Cerebellar nuclear complex (tissue), 1 donor: ENCODE measurements around the gene LAMA3.
"Not testable (repeated sequence)": the region's sequence is repeated elsewhere in the genome, so short reads cannot be mapped to it uniquely, and the experiment has no call there.

Experiments used
- DNase-seq, 2 experiments: peaks; one replicate each; lab custom pipeline; 2025; lab: John Stamatoyannopoulos, UW

Gene LAMA3

DNA sequence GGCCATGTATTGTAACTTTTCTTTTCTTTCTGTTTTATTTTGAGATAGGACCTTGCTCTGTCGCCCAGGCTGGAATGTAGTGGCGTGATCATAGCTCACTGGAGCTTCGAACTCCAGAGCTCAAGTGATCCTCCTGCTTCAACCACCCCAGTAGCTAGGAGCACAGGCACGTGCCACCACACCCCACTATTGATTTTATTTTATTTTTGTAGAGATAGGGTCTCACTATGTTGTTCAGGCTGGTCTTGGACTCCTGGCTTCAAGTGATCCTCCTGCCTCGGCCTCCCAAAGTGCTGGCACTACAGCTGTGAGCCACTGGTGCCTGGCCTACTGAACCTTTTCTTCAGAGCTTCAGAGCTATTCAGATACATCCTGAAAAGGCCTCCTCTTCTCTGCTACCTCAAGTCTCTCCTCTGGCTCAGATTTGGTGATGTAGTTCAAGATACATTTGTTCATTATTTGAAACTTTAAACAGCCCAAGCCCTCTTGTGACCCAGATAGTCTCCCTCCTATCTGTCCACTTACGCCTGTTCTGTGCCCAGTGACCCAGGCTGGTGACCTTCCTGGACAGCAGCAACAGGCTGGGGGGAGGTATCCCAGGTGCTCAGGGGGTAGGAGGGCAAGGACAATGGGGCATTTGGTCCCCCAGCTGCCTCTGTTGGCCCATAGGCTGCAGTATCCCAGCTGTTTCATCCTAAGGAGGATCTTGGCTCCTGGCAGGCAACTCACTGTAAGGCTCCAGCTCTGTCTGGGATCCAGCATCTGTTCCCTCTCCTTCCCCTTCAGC, 38.6 kb downstream of the LAMA3 start:
- DNase-seq: no peak

DNA sequence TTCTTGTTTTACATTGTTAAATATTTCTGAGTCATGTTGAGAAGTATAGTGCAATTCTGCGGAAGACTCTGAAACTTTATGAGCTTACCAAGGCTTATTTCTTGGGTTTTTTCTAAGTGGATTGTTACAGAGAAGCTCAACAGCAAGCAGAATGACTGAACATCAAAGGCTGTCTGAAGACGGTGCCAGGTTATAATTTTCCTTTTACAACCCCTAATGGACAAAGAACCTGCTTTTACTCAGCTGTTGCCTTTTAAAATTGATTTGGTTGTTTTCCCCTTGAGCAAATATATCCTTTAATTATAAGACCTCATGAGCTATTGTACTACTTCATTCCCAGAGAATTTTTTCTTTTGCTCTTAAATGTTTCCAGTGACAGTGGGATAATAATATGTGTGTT, 41.6 kb downstream of the LAMA3 start:
- DNase-seq: no peak

DNA sequence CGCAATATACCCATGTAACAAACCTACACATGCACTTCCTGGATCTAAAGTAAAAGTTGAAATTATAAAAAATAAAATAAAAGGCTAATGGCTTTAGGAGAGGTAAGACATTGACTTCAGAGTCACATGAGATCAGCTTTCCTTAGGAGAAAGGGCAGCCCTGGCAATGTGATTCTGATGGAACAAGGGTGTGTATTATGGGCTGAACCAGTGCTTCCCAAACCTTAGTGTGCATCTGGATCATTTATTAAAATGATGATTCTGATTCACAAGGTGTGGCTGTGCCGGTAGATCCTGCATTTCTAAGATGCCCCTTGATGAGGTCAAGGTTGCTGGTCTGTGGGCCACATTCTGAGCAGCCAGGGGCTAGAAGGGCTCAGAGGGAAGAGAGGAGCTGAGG, 42.6 kb downstream of the LAMA3 start:
- no peak for DNase-seq

DNA sequence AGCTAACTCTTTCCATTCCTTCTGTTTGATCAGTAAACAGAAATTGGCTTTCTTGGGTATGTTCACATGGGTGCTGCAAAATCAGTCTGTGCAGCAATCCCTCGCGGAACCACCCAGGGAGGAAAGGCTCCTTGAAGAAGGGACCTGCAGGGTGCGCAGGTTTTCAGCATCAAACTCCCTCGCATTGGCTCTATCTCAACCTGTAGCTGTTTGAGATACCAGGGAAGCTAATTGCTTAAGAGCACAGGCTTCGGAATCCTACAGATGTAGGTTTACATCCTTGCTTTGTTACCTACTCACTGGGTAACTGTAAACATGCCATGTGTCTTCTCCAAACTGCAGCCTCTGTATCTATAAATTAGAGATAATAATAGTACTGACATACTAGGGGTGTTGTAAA, 43.2 kb downstream of the LAMA3 start:
- DNase-seq: no peak

DNA sequence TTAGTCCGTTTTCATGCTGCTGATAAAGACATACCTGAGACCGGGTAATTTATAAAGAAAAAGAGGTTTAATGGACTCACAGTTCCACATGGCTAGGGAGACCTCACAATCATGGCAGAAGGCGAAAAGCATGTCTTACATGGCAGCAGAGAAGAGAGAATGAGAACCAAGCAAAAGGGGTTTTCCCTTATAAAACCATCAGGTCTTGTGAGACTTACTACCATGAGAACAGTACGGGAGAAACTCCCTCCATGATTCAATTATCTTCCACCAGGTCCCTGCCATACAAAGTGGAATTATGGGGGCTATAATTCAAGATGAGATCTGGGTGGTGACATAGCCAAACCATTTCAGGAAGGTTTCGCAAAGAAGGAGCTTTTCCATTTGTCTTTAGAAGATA, 44.0 kb downstream of the LAMA3 start:
- not testable (repeated sequence) for DNase-seq

DNA sequence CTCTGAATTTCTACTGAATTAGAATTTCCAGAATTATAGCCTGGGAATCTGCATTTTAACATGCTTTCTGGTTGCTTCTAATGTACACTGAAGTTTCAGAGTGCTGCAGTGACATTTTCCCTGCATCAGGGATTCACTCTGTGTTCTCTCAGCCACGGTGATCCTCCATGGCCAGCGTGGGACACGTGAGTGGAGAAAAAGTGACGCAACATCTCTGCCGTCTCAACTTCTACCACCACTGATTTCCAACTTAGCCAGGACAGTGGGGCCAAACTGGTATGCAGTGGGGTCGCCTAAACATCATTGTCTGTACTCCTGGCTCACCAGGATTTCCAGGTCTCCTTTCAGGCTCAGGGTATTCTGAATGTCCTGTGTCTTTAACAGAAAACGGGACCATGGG, 44.6 kb downstream of the LAMA3 start:
- DNase-seq: no peak

DNA sequence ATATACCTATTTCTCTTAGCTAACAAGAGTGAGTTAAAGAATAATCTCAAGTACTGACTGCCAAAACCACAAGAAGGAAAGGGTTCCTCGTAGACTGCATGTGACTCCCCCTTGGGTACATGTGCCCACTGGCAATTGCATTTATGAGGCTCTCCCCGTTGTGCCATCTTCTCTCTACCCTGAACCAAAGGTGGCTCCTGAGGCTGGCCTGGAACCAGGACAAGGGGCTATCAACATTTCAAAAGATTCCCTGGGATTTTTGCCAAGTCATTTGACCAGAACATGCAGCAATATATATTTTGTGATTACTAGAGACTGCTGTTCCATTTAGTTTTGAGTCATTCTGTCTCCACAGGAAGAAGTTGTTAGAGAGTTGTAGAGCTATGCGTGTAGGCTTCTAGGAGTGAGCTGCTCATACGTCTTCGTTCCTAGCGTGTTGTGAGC, 45.8 kb downstream of the LAMA3 start:
- DNase-seq: no peak

DNA sequence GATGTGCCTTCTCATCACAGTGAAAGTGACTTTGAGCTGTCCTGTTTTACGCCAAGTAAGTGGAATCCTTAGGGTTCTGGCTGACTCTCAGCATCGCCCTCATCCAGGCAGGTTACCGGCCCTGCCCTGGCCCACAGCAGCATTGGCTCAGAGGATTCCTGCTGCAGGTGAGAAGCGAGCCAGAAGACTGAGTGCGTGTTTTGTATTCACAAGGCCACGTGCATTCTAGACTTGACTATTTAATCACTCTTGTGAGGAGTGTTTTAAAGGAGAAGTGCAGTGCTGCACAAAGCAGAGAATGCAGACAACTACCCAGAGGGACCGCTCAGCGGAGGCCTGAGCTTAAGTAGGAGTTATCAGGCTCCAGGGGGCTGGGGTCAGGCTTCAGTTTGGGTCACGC, 48.3 kb downstream of the LAMA3 start:
- DNase-seq: no peak

DNA sequence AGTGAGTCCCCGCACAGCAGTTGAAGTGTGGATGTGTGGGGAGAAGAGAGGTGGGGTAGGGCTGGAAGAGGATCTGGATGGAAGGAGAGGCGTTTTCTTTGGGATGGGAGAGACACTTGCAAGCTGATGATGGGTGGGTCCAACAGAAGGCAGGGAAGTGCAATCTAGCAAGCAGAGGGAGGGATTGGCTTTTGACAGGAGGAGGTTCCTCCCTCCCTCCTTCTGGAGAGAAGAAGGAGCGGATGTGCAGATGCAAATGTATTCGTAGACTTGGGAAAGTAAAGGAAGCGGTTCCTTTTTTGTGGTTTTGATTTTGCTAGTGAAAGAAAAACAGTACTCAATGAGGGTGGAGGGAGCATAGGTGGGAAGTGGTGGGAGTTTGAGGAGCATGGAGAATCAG, 48.9 kb downstream of the LAMA3 start:
- no peak for DNase-seq

DNA sequence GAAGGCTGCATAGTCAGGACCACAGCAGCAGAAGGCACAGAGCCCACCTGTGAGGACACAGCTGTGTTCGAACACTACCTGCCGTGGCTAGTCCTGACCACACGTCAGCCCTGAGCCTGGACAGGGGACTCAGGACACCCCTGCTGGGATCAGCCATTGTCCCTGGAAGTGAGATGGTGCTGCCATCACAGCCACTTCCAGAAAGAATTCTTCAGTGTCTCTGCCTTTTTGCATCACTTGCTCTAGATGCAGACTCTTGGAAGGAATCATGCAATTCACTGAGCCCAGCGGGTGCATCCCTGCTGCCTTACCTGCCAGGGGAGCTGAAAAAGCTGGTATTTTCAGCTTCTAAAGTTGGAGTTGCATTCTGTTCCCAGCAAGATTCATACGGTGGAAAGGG, 49.3 kb downstream of the LAMA3 start:
- DNase-seq: no peak

DNA sequence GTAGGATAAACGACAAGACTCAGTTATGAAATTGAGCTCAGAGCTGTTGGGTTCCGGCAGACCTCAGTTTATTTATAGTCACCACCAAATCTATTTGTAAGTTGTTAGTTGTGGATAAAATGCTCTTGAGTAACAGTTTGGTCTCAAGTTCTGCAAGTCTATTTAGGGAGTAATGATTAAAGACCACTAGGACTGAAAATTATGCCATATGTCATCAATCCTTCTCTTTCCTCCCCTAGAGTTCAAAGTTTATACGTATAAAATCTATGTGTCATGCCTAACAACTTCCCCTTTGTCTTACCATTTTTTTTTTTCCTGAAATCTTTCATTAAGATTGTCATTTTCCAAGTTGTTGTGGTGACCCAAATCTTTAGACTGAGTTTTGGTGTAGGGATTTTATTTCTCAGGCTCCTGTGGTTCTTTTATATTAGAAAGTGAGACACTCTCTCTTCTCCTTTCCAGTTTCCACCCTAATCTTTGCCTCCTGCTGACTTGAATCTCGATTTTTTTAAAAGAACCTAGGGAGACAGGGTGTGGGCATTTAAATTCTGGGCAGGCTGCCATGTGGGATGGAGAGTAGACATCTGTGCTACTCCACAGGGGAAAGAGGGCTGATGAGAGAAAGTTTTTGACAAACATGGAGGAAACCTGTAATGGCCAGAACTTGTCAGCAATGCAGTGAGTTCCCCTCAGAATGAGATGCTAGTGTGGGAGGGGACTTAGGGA, 51.0 kb downstream of the LAMA3 start:
- DNase-seq: no peak

DNA sequence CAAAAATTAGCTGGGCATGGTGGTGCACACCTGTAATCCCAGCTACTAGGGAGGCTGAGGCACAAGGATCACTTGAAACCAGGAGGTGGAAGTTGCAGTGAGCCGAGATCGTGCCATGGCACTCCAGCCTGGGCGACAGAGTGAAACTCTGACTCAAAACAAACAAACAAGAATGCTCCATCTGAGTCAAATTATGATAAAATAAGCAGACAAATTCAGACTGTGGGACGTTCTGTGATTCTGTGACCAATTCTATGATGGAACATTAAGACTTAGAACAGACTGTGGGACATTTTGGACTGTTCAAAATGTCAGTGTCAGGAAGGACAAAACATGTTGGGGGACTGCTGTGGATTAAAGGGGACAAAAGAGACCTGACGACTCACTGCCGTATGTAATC, 52.7 kb downstream of the LAMA3 start:
- not testable (repeated sequence) for DNase-seq

DNA sequence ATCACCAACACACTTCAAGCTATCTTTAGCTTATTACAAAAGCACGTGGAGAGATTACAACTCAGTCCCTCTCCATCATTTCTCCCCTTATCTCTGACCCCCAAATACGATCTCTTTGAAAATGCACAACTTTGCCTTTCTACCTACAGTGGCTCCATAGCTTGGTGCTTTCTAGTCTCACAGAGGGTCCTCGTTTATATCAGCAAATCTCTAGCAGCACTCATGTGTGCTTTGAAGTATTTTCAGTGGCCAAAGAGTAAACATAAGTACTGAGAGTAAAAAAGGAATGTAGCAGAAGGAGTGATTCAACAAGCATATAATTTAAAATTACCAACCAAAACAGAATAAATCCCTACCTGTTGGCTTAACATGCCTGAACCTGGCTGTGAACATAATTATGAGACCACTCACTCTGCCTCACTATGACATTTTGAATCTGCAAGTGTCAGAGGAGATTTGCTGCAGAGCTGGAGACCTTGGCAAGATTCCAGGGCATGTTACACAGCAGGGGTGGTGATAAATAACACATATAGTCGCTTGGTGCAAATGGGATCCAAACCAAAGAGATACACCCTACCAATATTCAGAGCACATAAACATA, 54.6 kb downstream of the LAMA3 start:
- no peak for DNase-seq

DNA sequence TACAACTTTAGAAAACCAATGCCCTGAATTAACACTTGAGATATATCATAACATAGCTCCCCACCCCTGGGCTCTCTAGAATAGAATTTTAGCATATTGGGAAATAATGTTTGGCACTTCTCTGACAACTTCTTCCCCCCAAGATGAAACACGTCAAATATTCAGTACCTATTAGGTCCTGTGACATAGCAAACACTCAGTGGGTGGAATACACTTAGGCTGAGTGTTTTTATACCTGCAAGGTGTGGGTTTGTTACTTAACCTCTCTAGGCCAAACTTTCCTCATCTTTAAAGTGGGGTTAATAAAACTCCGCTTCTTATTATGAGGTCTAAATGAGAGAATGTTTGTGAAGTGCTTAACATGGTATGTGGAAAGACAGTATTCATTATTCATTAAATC, 56.1 kb downstream of the LAMA3 start:
- DNase-seq: no peak

DNA sequence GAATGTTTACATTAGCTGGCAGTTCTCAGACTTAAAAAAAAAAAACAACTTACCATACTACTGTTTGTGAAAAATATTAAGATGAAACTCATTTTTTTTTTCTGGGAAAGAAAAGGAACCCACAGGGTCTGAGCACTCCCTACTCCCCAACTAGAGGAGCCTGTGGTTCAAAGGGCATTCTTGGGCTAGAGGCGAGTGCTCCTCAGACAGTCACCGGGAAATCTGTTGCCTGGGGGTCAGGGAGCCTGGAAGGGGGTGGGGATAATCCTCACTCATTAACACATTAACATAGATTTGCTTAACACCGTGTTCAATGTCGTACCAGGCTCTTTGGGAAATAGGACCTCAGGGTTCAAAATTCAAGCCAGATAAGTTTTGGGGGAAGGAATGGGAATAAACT, 57.6 kb downstream of the LAMA3 start:
- no peak for DNase-seq

DNA sequence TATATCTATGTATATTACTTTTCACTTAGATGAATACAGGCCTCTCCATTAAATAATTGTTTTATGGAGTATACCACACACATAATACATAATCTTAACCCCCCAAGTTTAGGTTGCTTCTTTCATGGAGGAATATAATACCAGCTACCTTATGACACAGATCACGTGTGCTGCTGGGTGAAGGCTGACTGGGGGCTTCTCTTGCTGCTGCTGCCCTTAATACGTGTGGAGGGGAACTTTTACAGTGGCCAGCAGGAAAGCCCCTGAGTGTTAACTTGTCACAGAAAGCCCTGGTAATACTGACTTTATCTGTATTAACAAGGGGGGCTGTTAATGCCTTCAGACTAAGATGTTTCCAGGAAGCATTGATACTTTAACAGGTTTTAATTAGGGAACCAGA, 63.1 kb downstream of the LAMA3 start:
- no peak for DNase-seq

DNA sequence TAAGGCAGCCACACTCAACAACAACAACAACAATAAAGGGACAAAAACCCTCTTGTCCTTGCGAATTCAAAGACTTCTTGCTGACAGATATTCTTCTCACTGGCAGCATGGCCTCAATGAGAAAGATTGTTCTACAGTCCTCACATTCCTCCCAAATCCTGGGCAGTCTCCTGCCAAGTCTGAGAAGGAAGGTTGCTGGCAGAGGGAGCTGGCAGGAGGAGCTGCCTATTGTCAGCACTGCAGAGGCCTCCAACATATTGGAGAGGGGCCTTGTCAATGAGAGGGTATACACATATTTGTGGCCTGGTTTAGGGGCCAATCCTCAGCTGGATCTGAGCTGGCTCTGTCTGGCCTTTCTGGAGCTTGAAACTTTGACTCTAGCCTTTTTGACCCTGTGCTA, 63.5 kb downstream of the LAMA3 start:
- no peak for DNase-seq

DNA sequence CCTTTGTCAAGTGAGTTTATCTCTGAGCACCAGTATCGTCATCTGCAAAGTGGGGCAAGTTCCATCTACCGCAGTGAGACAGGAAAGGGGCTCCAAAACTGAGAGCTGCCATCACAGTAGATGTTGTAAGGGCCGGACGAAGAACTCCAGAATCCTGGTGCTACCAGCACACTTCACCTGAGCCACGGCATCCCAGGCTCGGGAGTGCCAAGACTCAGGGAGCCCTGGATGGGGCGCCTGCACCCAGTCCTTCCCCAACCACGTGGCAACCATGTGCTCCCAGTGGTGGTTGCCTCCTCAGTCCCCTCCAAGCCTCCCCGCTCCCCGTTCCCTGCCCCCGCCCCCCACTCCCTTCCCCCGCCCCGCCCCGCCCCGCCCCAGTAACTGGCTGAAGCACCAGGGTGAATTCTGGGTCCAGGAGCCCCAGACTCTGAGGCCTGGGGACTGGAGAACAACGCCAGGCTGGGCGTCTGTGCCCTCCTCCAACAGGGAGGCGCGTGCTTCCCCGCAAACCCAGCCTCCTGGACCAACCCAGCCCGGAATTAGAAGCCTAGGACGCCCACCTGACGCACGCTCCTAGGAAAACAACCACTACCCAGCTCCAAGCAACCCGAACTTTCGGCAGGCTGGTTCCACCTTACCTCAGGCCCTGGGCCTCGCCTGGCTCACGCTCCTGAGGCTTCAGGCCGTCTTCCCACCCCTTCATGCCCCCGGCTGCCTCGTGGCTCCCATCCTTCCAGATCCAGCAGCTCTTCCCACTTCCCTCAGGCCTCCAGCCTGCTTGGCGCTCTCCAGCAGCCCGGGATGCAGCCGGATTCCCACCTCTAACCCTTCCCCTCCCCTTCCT, 67.6 kb downstream of the LAMA3 start:
- no peak for DNase-seq

DNA sequence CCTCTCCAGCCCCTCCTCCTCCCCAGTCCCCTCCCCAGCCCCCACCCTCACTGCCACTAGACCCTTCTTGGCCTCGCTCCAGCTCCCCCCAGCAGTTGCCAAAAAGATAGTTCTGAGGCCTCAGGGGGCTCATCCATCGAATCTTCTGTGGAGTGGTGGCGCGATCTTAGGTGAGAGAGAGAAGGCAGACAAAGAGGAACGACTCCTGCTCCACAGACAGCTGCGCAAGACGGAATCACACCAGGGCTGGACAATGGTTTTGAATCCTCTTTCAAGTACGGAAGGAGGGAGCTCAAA, 68.1 kb downstream of the LAMA3 start:
- no peak for DNase-seq

DNA sequence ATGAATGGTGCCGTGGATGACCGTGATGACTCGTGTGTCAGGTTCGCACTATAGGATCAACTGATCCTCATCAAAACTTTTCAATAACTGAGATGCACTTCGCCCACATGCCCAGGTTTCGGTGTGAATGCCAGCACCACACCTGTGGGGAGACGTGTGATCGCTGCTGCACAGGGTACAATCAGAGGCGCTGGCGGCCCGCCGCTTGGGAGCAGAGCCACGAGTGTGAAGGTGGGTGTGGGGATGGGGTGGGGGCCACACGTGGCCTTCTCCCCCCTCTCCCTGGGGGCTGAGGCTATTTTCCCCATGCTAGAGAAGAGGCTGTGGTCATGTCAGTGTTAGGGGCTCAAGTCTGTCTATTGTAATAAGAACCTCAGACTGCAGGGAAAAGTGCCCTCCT, 69.0 kb downstream of the LAMA3 start:
- DNase-seq: no peak

DNA sequence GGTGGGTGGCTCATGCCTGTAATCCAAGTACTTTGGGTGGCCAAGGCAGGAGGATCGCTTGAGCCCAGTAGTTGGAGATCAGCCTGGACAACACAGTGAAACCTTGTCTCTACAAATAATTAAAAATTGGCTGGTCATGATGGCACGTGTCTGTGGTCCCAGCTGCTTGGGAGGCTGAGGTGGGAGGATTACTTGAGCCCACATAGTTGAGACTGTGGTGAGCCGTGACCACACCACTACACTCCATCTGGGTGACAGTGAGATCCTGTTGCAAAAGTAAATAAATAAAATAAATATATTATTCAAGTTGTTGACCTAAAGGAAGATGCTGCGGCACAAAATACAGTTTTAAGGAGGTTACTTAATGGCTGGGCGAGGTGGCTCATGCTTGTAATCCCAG, 72.7 kb downstream of the LAMA3 start:
- no peak for DNase-seq

DNA sequence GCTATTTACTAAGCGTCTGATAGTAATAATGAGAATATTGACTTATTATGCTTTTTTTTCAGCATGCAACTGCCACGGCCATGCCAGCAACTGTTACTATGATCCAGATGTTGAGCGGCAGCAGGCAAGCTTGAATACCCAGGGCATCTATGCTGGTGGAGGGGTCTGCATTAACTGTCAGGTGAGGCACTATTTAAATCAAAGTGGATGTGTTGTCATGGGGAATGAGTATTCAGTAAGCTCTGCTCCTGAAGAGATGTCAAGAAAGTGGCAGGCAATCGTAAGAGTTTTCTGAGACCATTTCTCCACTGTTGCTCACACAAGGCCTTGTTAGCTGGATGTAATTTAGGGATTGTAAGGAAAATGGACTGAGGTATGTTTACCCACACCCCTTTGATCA, 74.1 kb downstream of the LAMA3 start:
- DNase-seq: no peak

DNA sequence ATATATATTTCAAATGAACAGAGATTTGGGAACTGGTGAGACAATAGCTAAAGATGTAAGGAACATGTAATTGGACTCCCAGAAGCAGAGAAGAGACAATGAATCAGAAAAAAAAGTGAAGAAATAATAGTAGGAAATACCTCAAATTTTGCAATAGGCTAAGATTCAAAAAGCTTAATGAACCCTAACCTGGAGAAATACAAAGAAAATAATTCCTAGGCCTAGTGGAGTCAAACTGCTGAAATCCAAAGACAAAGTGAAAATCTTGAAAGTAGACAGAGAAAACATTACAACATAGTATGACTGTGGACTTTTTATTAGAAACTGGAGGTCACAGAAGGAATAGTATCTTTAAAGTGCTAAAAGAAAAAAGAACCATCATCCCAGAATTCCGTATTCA, 76.7 kb downstream of the LAMA3 start:
- DNase-seq: no peak
